ENCODE data around the gene NUDT17.

The NUDT17 gene

GRCh38 chr1:145845514-145846161 is at the start of gene NUDT17:
NUDT17 (plus strand) TSS chr1:145845630; CDS start chr1:145845641, 11 bp downstream.
- in situ Hi-C loops (cut with MboI; ENCODE audit: low pct_unique_long_range_greater_than_20kb, low sequenced_read_pairs, unreplicated experiment), result no loop called here
- peak; percentile 86 for DNase-seq (ENCODE audit: low spot score)
- peak; percentile 95 for TF ChIP-seq CTCF (IDR thresholded peaks at IDR 0.05; ENCODE audit: extremely low read depth, insufficient read depth, missing control alignments)

GRCh38 chr1:145796753-145797152 is 48.7 kb upstream of the NUDT17 start:
- TF ChIP-seq CTCF (IDR thresholded peaks at IDR 0.05; ENCODE audit: extremely low read depth, insufficient read depth, missing control alignments), result no peak
- in situ Hi-C loops (cut with MboI; ENCODE audit: low pct_unique_long_range_greater_than_20kb, low sequenced_read_pairs, unreplicated experiment), result no loop called here

GRCh38 chr1:145799806-145800205 is 45.6 kb upstream of the NUDT17 start:
- no peak for DNase-seq (ENCODE audit: low spot score)
- no peak for TF ChIP-seq CTCF (IDR thresholded peaks at IDR 0.05; ENCODE audit: extremely low read depth, insufficient read depth, missing control alignments)
- in situ Hi-C loops (cut with MboI; ENCODE audit: low pct_unique_long_range_greater_than_20kb, low sequenced_read_pairs, unreplicated experiment), result no loop called here

More at GRCh38 chr1:145796753-145797152, 48.7 kb upstream of the NUDT17 start:
- DNase-seq (ENCODE audit: low spot score), result no peak

GRCh38 chr1:145804235-145805045 is 41.0 kb upstream of the NUDT17 start:
- TF ChIP-seq CTCF (IDR thresholded peaks at IDR 0.05; ENCODE audit: extremely low read depth, insufficient read depth, missing control alignments), result no peak
- DNase-seq (ENCODE audit: low spot score), result no peak
- in situ Hi-C loops (cut with MboI; ENCODE audit: low pct_unique_long_range_greater_than_20kb, low sequenced_read_pairs, unreplicated experiment), result no loop called here

- no peak for TF ChIP-seq CTCF (IDR thresholded peaks at IDR 0.05; ENCODE audit: extremely low read depth, insufficient read depth, missing control alignments)
- in situ Hi-C loops (cut with MboI; ENCODE audit: low pct_unique_long_range_greater_than_20kb, low sequenced_read_pairs, unreplicated experiment), result no loop called here
- no peak for DNase-seq (ENCODE audit: low spot score)
Measured at GRCh38 chr1:145805057-145805456, 40.4 kb upstream of the NUDT17 start.

GRCh38 chr1:145806408-145806807 is 39.0 kb upstream of the NUDT17 start:
- in situ Hi-C loops (cut with MboI; ENCODE audit: low pct_unique_long_range_greater_than_20kb, low sequenced_read_pairs, unreplicated experiment), result no loop called here
- TF ChIP-seq CTCF (IDR thresholded peaks at IDR 0.05; ENCODE audit: extremely low read depth, insufficient read depth, missing control alignments), result no peak

More at GRCh38 chr1:145806408-145806807, 39.0 kb upstream of the NUDT17 start:
- no peak for DNase-seq (ENCODE audit: low spot score)
